ENCODE results near the gene MACF1. TPM values are rescaled to one million over a fixed set of nuclear protein-coding genes. Genes with fewer than 3 reads are reported as not detected.

The MACF1 gene
- total and polyA plus RNA-seq, 2 of the 13 experiments (the other 11 are each of a cell fraction or from before 2014, with no cell fraction given) = 36.7 to 65.4 TPM

DNA sequence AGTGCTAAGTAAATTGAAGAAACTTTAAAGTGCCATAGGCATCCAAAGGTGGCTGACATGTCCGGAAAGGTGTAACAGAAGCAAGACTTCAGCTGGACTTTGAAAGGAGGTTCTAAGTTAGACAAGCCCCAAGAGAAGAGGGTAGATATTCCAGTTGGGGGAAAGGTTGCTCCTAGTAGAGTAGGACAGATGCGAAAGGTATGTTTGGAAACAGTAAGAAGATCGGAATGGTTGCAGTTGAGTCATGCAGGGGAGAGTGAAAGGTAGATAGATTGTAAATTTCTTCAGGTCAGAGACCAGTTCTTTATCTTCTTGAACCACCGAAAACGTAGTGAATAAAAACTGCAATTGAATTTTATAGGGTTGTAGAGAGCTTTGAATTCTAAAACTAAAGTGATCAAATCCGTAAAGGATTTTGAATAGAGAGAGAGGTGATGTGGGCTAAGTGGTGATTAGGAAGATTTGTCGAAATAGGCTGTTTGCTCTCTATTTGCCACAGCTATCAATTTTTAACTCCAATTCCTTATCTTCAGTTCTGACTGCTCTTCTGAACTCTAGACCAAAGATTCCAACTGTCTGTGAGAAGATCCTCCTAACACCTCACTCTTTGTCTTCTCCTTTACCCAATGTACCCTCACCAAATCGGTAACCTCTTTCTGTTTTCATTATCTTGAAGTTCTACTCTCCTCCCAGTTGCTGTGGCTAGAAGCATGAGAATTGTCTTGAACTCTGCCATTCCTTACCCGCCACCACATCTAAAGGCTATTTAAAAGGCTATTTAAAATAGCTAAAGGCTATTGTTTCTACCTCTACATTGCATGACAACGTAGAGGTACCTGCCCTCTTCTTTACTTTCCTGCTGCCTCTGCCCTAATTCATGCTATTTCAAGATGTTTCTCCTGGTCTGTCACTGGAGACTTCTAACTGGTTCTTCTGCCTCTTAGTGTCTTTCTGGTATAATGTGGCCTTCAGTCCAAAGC, 16.7 kb downstream of the MACF1 start (continued):
- TF ChIP-seq, protein P1, sequence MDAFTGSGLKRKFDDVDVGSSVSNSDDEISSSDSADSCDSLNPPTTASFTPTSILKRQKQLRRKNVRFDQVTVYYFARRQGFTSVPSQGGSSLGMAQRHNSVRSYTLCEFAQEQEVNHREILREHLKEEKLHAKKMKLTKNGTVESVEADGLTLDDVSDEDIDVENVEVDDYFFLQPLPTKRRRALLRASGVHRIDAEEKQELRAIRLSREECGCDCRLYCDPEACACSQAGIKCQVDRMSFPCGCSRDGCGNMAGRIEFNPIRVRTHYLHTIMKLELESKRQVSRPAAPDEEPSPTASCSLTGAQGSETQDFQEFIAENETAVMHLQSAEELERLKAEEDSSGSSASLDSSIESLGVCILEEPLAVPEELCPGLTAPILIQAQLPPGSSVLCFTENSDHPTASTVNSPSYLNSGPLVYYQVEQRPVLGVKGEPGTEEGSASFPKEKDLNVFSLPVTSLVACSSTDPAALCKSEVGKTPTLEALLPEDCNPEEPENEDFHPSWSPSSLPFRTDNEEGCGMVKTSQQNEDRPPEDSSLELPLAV (CRISPR knock-in tag; conservative IDR thresholded peaks at IDR 0.05; ENCODE audit: low read depth) = no peak
- TF ChIP-seq MXI1 (IDR thresholded peaks at IDR 0.05; ENCODE audit: borderline replicate concordance, low read depth, low read length) (no peak), FOXO1 (CRISPR knock-in tag; IDR thresholded peaks at IDR 0.05) (no peak), CBX5 (CRISPR knock-in tag; IDR thresholded peaks at IDR 0.05; ENCODE audit: borderline replicate concordance) (no peak), ZKSCAN1 (IDR thresholded peaks at IDR 0.05; ENCODE audit: low read length) (no peak), SMAD9 (CRISPR knock-in tag; IDR thresholded peaks at IDR 0.05) (no peak), ZNF780A (CRISPR knock-in tag; IDR thresholded peaks at IDR 0.05) (no peak), FOXJ3 (CRISPR knock-in tag; IDR thresholded peaks at IDR 0.05; ENCODE audit: borderline replicate concordance) (no peak), ZEB1 (IDR thresholded peaks at IDR 0.05; ENCODE audit: insufficient replicate concordance, low read depth) (no peak), ZNF672 (CRISPR knock-in tag; IDR thresholded peaks at IDR 0.05) (no peak), ZNF883 (CRISPR knock-in tag; IDR thresholded peaks at IDR 0.05; ENCODE audit: not compliant biosample characterization) (no peak), SRSF9 (IDR thresholded peaks at IDR 0.05; ENCODE audit: borderline replicate concordance, insufficient read depth, low read depth, low read length, poor library complexity, severe bottlenecking) (no peak)
- TF ChIP-seq, protein P2, sequence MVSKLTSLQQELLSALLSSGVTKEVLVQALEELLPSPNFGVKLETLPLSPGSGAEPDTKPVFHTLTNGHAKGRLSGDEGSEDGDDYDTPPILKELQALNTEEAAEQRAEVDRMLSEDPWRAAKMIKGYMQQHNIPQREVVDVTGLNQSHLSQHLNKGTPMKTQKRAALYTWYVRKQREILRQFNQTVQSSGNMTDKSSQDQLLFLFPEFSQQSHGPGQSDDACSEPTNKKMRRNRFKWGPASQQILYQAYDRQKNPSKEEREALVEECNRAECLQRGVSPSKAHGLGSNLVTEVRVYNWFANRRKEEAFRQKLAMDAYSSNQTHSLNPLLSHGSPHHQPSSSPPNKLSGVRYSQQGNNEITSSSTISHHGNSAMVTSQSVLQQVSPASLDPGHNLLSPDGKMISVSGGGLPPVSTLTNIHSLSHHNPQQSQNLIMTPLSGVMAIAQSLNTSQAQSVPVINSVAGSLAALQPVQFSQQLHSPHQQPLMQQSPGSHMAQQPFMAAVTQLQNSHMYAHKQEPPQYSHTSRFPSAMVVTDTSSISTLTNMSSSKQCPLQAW (CRISPR knock-in tag; IDR thresholded peaks at IDR 0.05) = no peak
- TF ChIP-seq, protein P3, sequence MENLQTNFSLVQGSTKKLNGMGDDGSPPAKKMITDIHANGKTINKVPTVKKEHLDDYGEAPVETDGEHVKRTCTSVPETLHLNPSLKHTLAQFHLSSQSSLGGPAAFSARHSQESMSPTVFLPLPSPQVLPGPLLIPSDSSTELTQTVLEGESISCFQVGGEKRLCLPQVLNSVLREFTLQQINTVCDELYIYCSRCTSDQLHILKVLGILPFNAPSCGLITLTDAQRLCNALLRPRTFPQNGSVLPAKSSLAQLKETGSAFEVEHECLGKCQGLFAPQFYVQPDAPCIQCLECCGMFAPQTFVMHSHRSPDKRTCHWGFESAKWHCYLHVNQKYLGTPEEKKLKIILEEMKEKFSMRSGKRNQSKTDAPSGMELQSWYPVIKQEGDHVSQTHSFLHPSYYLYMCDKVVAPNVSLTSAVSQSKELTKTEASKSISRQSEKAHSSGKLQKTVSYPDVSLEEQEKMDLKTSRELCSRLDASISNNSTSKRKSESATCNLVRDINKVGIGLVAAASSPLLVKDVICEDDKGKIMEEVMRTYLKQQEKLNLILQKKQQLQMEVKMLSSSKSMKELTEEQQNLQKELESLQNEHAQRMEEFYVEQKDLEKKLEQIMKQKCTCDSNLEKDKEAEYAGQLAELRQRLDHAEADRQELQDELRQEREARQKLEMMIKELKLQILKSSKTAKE (CRISPR knock-in tag; IDR thresholded peaks at IDR 0.05; ENCODE audit: borderline replicate concordance) = no peak
- TF ChIP-seq, protein P4, sequence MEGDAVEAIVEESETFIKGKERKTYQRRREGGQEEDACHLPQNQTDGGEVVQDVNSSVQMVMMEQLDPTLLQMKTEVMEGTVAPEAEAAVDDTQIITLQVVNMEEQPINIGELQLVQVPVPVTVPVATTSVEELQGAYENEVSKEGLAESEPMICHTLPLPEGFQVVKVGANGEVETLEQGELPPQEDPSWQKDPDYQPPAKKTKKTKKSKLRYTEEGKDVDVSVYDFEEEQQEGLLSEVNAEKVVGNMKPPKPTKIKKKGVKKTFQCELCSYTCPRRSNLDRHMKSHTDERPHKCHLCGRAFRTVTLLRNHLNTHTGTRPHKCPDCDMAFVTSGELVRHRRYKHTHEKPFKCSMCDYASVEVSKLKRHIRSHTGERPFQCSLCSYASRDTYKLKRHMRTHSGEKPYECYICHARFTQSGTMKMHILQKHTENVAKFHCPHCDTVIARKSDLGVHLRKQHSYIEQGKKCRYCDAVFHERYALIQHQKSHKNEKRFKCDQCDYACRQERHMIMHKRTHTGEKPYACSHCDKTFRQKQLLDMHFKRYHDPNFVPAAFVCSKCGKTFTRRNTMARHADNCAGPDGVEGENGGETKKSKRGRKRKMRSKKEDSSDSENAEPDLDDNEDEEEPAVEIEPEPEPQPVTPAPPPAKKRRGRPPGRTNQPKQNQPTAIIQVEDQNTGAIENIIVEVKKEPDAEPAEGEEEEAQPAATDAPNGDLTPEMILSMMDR (CRISPR knock-in tag; IDR thresholded peaks at IDR 0.05) = no peak
- TF ChIP-seq, protein P5, sequence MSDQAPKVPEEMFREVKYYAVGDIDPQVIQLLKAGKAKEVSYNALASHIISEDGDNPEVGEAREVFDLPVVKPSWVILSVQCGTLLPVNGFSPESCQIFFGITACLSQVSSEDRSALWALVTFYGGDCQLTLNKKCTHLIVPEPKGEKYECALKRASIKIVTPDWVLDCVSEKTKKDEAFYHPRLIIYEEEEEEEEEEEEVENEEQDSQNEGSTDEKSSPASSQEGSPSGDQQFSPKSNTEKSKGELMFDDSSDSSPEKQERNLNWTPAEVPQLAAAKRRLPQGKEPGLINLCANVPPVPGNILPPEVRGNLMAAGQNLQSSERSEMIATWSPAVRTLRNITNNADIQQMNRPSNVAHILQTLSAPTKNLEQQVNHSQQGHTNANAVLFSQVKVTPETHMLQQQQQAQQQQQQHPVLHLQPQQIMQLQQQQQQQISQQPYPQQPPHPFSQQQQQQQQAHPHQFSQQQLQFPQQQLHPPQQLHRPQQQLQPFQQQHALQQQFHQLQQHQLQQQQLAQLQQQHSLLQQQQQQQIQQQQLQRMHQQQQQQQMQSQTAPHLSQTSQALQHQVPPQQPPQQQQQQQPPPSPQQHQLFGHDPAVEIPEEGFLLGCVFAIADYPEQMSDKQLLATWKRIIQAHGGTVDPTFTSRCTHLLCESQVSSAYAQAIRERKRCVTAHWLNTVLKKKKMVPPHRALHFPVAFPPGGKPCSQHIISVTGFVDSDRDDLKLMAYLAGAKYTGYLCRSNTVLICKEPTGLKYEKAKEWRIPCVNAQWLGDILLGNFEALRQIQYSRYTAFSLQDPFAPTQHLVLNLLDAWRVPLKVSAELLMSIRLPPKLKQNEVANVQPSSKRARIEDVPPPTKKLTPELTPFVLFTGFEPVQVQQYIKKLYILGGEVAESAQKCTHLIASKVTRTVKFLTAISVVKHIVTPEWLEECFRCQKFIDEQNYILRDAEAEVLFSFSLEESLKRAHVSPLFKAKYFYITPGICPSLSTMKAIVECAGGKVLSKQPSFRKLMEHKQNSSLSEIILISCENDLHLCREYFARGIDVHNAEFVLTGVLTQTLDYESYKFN (CRISPR knock-in tag; conservative IDR thresholded peaks at IDR 0.05) = 0 out of 2 replicates have a peak, but pooled peaks have one; percentile 16

Measured in HepG2 (cell line).